IMR-90 (cell line): ENCODE results near the gene PGA4. TPM values are rescaled to one million over a fixed set of nuclear protein-coding genes. Genes with fewer than 3 reads are reported as not detected.
"Not testable (repeated sequence)": the region's sequence is repeated elsewhere in the genome, so short reads cannot be mapped to it uniquely, and the experiment has no call there.

Experiments
- ATAC-seq: fragments of 200-7000 bp; cut with Tn5 transposase; 2 replicates; pipeline ENCODE4 v1.9.1; 2020; ENCODE audit warnings: low read depth, mild to moderate bottlenecking, moderate library complexity
- BruUV-seq: library from RNA; stranded (reverse); fragments of 400-500 nt; replicated peaks from 2 replicates; lab custom pipeline; 2021; lab: Mats Ljungman, UMichigan
- CTCF ChIA-PET: fragments of 300-600 bp; formaldehyde crosslinking; extraction: SDS; loops from one replicate; lab custom pipeline; 2021; ENCODE audit warnings: antibody characterized with exemption; lab: Yijun Ruan, JAX
- POLR2A ChIA-PET: fragments of 300-600 bp; sonication (Branson Sonifier 250); formaldehyde crosslinking; loops from one replicate; lab custom pipeline; 2022; ENCODE audit warnings: antibody characterized with exemption; ENCODE audit not compliant: unreplicated experiment; lab: Charles Lee
- DNase-seq: peaks from one replicate; pipeline ENCODE4 v3.0.0; 2013
- H2AFZ ChIP-seq: replicated peaks from 2 replicates; pipeline ENCODE3; 2013; ENCODE audit warnings: low read length, mild to moderate bottlenecking; ENCODE audit not compliant: poor library complexity
- H2AK5ac ChIP-seq: 2 replicates; pipeline ENCODE4 v1.6.1; 2013; ENCODE audit warnings: low read depth, low read length, inconsistent platforms
- H2AK9ac ChIP-seq: replicated peaks from 2 replicates; pipeline ENCODE3; 2013; ENCODE audit warnings: mild to moderate bottlenecking, low read depth, low read length, moderate library complexity; ENCODE audit not compliant: poor library complexity
- H2BK120ac ChIP-seq: 2 replicates; pipeline ENCODE4 v1.6.1; 2013; ENCODE audit warnings: low read depth, low read length, inconsistent platforms
- H2BK15ac ChIP-seq: 3 replicates; pipeline ENCODE4 v1.6.1; 2013; ENCODE audit warnings: low read depth, low read length, inconsistent platforms
- H2BK20ac ChIP-seq: 2 replicates; pipeline ENCODE4 v1.6.1; 2013; ENCODE audit warnings: low read depth, mild to moderate bottlenecking, inconsistent platforms, low read length, moderate library complexity
- H2BK5ac ChIP-seq: 2 replicates; pipeline ENCODE4 v1.6.1; 2013; ENCODE audit warnings: mild to moderate bottlenecking, low read depth, low read length, inconsistent platforms; ENCODE audit not compliant: poor library complexity, severe bottlenecking
- H3K14ac ChIP-seq: replicated peaks from 2 replicates; pipeline ENCODE4 v1.6.1; 2013; ENCODE audit warnings: low read depth, low read length, inconsistent platforms
- H3K18ac ChIP-seq: 2 replicates; pipeline ENCODE4 v1.6.1; 2013; ENCODE audit warnings: low read depth, low read length, control low read depth
- H3K23ac ChIP-seq: 2 replicates; pipeline ENCODE4 v1.6.1; 2013; ENCODE audit warnings: low read depth, low read length, inconsistent platforms
- H3K27ac ChIP-seq: 2 replicates; pipeline ENCODE4 v1.5.1; 2013; ENCODE audit warnings: mild to moderate bottlenecking, control low read depth, low read length; ENCODE audit not compliant: insufficient read depth
- H3K27me3 ChIP-seq: 2 replicates; pipeline ENCODE4 v1.6.1; 2013; ENCODE audit warnings: low read length; ENCODE audit not compliant: control insufficient read depth, insufficient read depth
- H3K36me3 ChIP-seq: 2 replicates; pipeline ENCODE4 v1.6.1; 2013; ENCODE audit warnings: low read length, mixed read lengths; ENCODE audit not compliant: control insufficient read depth, insufficient read depth
- H3K4ac ChIP-seq: 2 replicates; pipeline ENCODE4 v1.6.1; 2013; ENCODE audit warnings: low read depth, low read length, inconsistent platforms
- H3K4me1 ChIP-seq: 2 replicates; pipeline ENCODE4 v1.6.1; 2013; ENCODE audit warnings: low read length, mixed read lengths; ENCODE audit not compliant: control insufficient read depth, insufficient read depth
- H3K4me2 ChIP-seq: 2 replicates; pipeline ENCODE4 v1.6.1; 2013; ENCODE audit warnings: low read depth, mild to moderate bottlenecking, control low read depth, low read length, moderate library complexity
- H3K4me3 ChIP-seq: 2 replicates; pipeline ENCODE4 v1.5.1; 2013; ENCODE audit warnings: low read depth, mild to moderate bottlenecking, control low read depth, low read length, moderate library complexity; ENCODE audit not compliant: insufficient read depth
- H3K56ac ChIP-seq: 2 replicates; pipeline ENCODE4 v1.6.1; 2013; ENCODE audit warnings: low read length, inconsistent platforms; ENCODE audit not compliant: insufficient read depth; ENCODE audit errors: extremely low read depth
- H3K79me1 ChIP-seq, 2 experiments: 2 replicates each; pipeline ENCODE4 v1.6.1; 2013; ENCODE audit warnings: low read length in 2 of 2, inconsistent platforms in 1 of 2, low read depth in 1 of 2
- H3K9ac ChIP-seq: 2 replicates; pipeline ENCODE4 v1.6.1; 2013; ENCODE audit warnings: low read depth, low read length, control low read depth
- H3K9me1 ChIP-seq: 2 replicates; pipeline ENCODE4 v1.6.1; 2013; ENCODE audit warnings: low read length, inconsistent platforms; ENCODE audit not compliant: insufficient read depth
- H3K9me3 ChIP-seq: 2 replicates; pipeline ENCODE4 v1.6.1; 2013; ENCODE audit warnings: low read length; ENCODE audit not compliant: control insufficient read depth, insufficient read depth
- H4K20me1 ChIP-seq: 2 replicates; pipeline ENCODE4 v1.6.1; 2013; ENCODE audit warnings: low read length, inconsistent platforms; ENCODE audit not compliant: insufficient read depth
- H4K5ac ChIP-seq: 2 replicates; pipeline ENCODE4 v1.6.1; 2013; ENCODE audit warnings: mild to moderate bottlenecking, low read depth, low read length, control low read depth
- H4K8ac ChIP-seq, 2 experiments: 2 replicates each; pipeline ENCODE4 v1.6.1; 2013; ENCODE audit warnings: low read depth in 2 of 2, low read length in 2 of 2, control low read depth in 1 of 2, inconsistent platforms in 1 of 2
- H4K91ac ChIP-seq: 2 replicates; pipeline ENCODE4 v1.6.1; 2013; ENCODE audit warnings: low read depth, low read length, inconsistent platforms; ENCODE audit not compliant: insufficient read depth
- WGBS, 2 experiments: methylation state at CpG; one replicate each; pipeline versions ENCODE4 v1.1.5 to v1.1.7; 2013; ENCODE audit warnings: missing lambda C conversion rate in 2 of 2; ENCODE audit not compliant: insufficient read length in 1 of 2; ENCODE audit errors: extremely low coverage in 2 of 2; 5-methylcytosine and 5-hydroxymethylcytosine counted together
- dilution Hi-C: fragments of 300-500 bp; cut with HindIII; formaldehyde crosslinking; loops from one replicate; pipeline ENCODE4 v1.14.3; 2018; ENCODE audit warnings: low sequenced_read_pairs; ENCODE audit not compliant: unreplicated experiment
- in situ Hi-C: fragments of 300-500 bp; cut with MboI; formaldehyde crosslinking; loops from 3 replicates; pipeline ENCODE4 v1.14.3; 2019; ENCODE audit warnings: low sequenced_read_pairs, inconsistent platforms, mixed read lengths
- intact Hi-C: fragments of 100-400 bp; cut with micrococcal nuclease; formaldehyde crosslinking; loops from 2 replicates; pipeline ENCODE4 v1.10.0; 2022
- polyA plus RNA-seq, 3 experiments: library from polyadenylated mRNA; depleted of rRNA; stranded (reverse); fragments of >200 nt; gene quantifications; 2 replicates each; pipeline ENCODE4 v1.2.3, GENCODE V29; 2012; ENCODE audit warnings: low replicate concordance in 1 of 3
- total RNA-seq: library from RNA; depleted of rRNA; stranded (reverse); fragments of >200 nt; gene quantifications from 2 replicates; pipeline ENCODE4 v1.2.3, GENCODE V29; 2012

Gene PGA4
- total and polyA plus RNA-seq, 2 of the 4 experiments (the other 2 are of a cell fraction): not detected

- H3K9me3 ChIP-seq, dilution Hi-C loops, H3K4me3 ChIP-seq, H3K79me1 ChIP-seq, H4K5ac ChIP-seq, H3K9me1 ChIP-seq, H4K8ac ChIP-seq, H2AFZ ChIP-seq, H2BK5ac ChIP-seq, in situ Hi-C loops, H3K14ac ChIP-seq, H3K36me3 ChIP-seq, H3K27me3 ChIP-seq, H3K4me2 ChIP-seq, BruUV-seq, DNase-seq, H3K56ac ChIP-seq, CTCF ChIA-PET, H3K23ac ChIP-seq, H2BK15ac ChIP-seq, H2BK20ac ChIP-seq, H3K18ac ChIP-seq, H3K9ac ChIP-seq, H2AK5ac ChIP-seq, H3K27ac ChIP-seq, H4K20me1 ChIP-seq, intact Hi-C loops, POLR2A ChIA-PET, H4K91ac ChIP-seq, H3K4me1 ChIP-seq, H2AK9ac ChIP-seq, ATAC-seq, H2BK120ac ChIP-seq, H3K4ac ChIP-seq: not testable (repeated sequence)
- WGBS, 2 experiments: no CpG with 5 or more reads among the region's 6 CpGs
Observed at GRCh38 chr11:61229458-61229857, 7.3 kb downstream of the PGA4 start.

- H3K9ac ChIP-seq, H4K20me1 ChIP-seq, H3K14ac ChIP-seq, H4K5ac ChIP-seq, H3K18ac ChIP-seq, H3K79me1 ChIP-seq, H2BK5ac ChIP-seq, H4K8ac ChIP-seq, ATAC-seq, H3K4me3 ChIP-seq, H3K23ac ChIP-seq, H2AFZ ChIP-seq, H2BK15ac ChIP-seq, H4K91ac ChIP-seq, dilution Hi-C loops, H3K36me3 ChIP-seq, H3K4ac ChIP-seq, H3K27ac ChIP-seq, BruUV-seq, H2BK120ac ChIP-seq, H3K56ac ChIP-seq, DNase-seq, in situ Hi-C loops, H2BK20ac ChIP-seq, H3K9me1 ChIP-seq, H3K27me3 ChIP-seq, H2AK5ac ChIP-seq, H2AK9ac ChIP-seq, POLR2A ChIA-PET, H3K4me1 ChIP-seq, H3K4me2 ChIP-seq, H3K9me3 ChIP-seq, CTCF ChIA-PET, intact Hi-C loops: not testable (repeated sequence)
- WGBS, 2 experiments: no CpG with 5 or more reads among the region's 15 CpGs
Observed at GRCh38 chr11:61231033-61231432, 8.9 kb downstream of the PGA4 start.
